OCI-M1 (cell line): ENCODE measurements around the gene STT3A.

ENCODE experiments used
- DNase-seq: peaks from one replicate; lab custom pipeline; 2025; lab: John Stamatoyannopoulos, UW

The STT3A gene

GRCh38 chr11:125667151-125667550 lies 74.5 kb downstream of the STT3A start:
- no peak for DNase-seq

DNA sequence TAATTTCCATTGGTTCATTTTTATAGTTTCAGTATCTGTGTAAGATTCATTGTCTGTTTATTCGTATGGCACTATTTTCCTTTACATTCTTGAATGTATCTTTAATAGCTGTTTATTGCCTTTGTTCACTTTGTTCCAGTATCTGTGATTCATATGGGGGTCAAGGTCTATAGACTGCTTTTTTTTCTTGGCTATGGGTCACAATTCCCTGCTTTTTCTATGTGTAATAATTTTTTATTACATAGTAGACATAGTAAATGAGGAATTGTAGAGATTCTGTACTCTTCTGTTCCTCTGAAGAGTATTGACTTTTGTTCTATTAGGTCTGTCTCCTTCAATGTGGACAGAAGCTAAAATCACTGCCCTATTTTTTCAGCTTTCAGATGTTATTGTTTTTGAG lies 77.5 kb downstream of the STT3A start:
- DNase-seq: no peak

- no peak for DNase-seq
Observed at GRCh38 chr11:125671561-125671960, 78.9 kb downstream of the STT3A start.
